CD4-positive, alpha-beta T cell (primary cell): ENCODE results near the gene CACNA2D3. TPM values are rescaled to one million over a fixed set of nuclear protein-coding genes. Genes with fewer than 3 reads are reported as not detected.

Source experiments
- ATAC-seq: fragments of 200-7000 bp; cut with Tn5 transposase; one replicate; pipeline ENCODE4 v1.10.0; 2022; ENCODE audit warnings: mild to moderate bottlenecking; ENCODE audit not compliant: poor library complexity
- CTCF ChIA-PET: fragments of 350-600 bp; sonication (Branson Sonifier 250); formaldehyde crosslinking; loops from one replicate; lab custom pipeline; 2021; ENCODE audit warnings: antibody characterized with exemption, inconsistent platforms; lab: Charles Lee
- POLR2A ChIA-PET: fragments of 350-600 bp; sonication (Branson Sonifier 250); formaldehyde crosslinking; loops from one replicate; lab custom pipeline; 2021; ENCODE audit warnings: antibody characterized with exemption, inconsistent platforms; lab: Charles Lee
- DNase-seq, 14 experiments: peaks; one replicate each; pipeline ENCODE4 v3.0.0-alpha.2; 2013 to 2020; ENCODE audit warnings: mixed read lengths in 2 of 14
- H3K27ac ChIP-seq, 2 donors: one replicate each; pipeline versions ENCODE4 v1.5.1 to v1.7.0; 2013; ENCODE audit warnings: low read length in 2 of 2, low read depth in 1 of 2, mild to moderate bottlenecking in 1 of 2
- H3K27me3 ChIP-seq, 2 experiments: 1 replicate in 1 of 2; 2 replicates in 1 of 2; pipeline versions ENCODE4 v1.6.1 to v1.7.0; 2013; ENCODE audit warnings: low read length in 2 of 2, control low read depth in 1 of 2, mild to moderate bottlenecking in 1 of 2, moderate library complexity in 1 of 2; ENCODE audit not compliant: insufficient read depth in 2 of 2, control insufficient read depth in 1 of 2
- H3K36me3 ChIP-seq: one replicate; pipeline ENCODE4 v1.6.1; 2013; ENCODE audit warnings: low read length, control low read depth; ENCODE audit not compliant: insufficient read depth
- H3K4me1 ChIP-seq: one replicate; pipeline ENCODE4 v1.6.1; 2013; ENCODE audit warnings: low read length, control low read depth; ENCODE audit not compliant: insufficient read depth
- H3K4me3 ChIP-seq: one replicate; pipeline ENCODE4 v1.5.1; 2013; ENCODE audit warnings: mild to moderate bottlenecking, low read length, moderate library complexity
- H3K9me3 ChIP-seq, 2 experiments: 1 replicate in 1 of 2; 2 replicates in 1 of 2; pipeline versions ENCODE4 v1.6.1 to v1.7.0; 2013; ENCODE audit warnings: low read length in 2 of 2, mild to moderate bottlenecking in 2 of 2, control low read depth in 1 of 2, moderate library complexity in 1 of 2; ENCODE audit not compliant: control insufficient read depth in 1 of 2, insufficient read depth in 1 of 2
- H3K27ac Mint-ChIP-seq: one replicate; pipeline ENCODE4 v1.8.0; 2020; ENCODE audit warnings: mixed read lengths
- H3K27me3 Mint-ChIP-seq: one replicate; pipeline ENCODE4 v1.8.0; 2021; ENCODE audit warnings: mixed read lengths
- H3K36me3 Mint-ChIP-seq: one replicate; pipeline ENCODE4 v1.8.0; 2021; ENCODE audit warnings: low read depth, mixed read lengths
- H3K4me1 Mint-ChIP-seq: one replicate; pipeline ENCODE4 v1.8.0; 2021; ENCODE audit warnings: low read depth, mixed read lengths
- H3K4me3 Mint-ChIP-seq: one replicate; pipeline ENCODE4 v1.8.0; 2020; ENCODE audit warnings: mild to moderate bottlenecking, mixed read lengths
- H3K9me3 Mint-ChIP-seq: one replicate; pipeline ENCODE4 v1.8.0; 2020; ENCODE audit warnings: mixed read lengths
- intact Hi-C, 2 experiments: fragments of 100-400 bp; cut with DNase I in 1 of 2; cut with micrococcal nuclease in 1 of 2; formaldehyde crosslinking; loops; one replicate each; pipeline versions ENCODE4 v1.15.1 to v1.9.0; 2023 to 2025; cut with DNase I, micrococcal nuclease
- total RNA-seq, 174 experiments: library from RNA in 2 of 174; stranded (reverse) in 2 of 174; gene quantifications; one replicate each; pipeline ENCODE4 v1.2.3 and lab custom pipeline; 2021 to 2026
- TF ChIP-seq, protein P1 (sequence below): fragments of 200-600 bp; IDR thresholded peaks from one replicate; pipeline ENCODE4 v1.8.0; 2022; ENCODE audit warnings: antibody characterized with exemption, mild to moderate bottlenecking

Gene CACNA2D3
- total RNA-seq, 2 experiments from 2014 or later, result 0.08 TPM; not detected in 1

DNA sequence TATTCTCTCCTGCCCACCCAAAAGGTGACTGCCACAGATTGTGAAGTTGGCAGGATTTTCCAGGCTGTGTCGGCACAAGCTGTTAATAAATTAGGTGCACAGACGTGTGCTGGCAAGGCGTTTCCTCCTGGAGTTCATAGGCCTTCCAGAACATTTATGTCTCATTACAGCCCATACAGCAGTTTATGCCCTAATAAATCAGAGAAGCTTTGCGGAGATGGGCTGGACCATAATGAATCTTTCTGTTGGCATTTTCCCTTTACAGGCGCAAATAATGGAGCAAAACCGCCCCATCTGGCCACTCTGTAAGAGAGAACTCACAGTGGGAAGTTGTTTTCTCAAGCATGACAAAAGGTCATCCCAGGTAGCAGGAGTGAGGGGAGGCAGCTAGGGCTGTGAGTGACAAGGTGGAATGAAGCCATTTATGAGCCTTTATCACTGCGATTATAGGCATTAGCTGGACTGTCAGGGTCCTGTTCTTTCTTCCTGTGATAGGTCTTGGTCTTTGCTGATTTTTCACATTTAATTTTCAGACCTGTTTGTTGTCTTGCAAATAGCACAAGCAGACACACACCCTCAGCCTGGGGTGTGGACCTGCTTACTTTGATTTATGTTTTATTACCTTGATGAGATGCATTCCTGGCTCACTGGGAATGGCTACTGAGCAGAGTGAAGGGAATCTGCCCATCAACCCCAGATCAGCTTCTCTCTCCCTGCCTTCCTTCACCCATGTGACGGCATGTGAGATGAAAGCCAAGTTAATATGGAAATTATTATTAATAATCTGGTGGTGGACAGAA lies 548.0 kb downstream of the CACNA2D3 start:
- H3K4me1 Mint-ChIP-seq, result no peaks in the 10 kb centered on the region
- ChIA-PET POLR2A (no interaction called here), CTCF (no interaction called here)
- TF ChIP-seq, protein P1, sequence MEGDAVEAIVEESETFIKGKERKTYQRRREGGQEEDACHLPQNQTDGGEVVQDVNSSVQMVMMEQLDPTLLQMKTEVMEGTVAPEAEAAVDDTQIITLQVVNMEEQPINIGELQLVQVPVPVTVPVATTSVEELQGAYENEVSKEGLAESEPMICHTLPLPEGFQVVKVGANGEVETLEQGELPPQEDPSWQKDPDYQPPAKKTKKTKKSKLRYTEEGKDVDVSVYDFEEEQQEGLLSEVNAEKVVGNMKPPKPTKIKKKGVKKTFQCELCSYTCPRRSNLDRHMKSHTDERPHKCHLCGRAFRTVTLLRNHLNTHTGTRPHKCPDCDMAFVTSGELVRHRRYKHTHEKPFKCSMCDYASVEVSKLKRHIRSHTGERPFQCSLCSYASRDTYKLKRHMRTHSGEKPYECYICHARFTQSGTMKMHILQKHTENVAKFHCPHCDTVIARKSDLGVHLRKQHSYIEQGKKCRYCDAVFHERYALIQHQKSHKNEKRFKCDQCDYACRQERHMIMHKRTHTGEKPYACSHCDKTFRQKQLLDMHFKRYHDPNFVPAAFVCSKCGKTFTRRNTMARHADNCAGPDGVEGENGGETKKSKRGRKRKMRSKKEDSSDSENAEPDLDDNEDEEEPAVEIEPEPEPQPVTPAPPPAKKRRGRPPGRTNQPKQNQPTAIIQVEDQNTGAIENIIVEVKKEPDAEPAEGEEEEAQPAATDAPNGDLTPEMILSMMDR, result no peak
- H3K4me3 ChIP-seq, result no peak overlapping the region
- no peak overlapping the region for H3K27ac Mint-ChIP-seq
- intact Hi-C loops, result no loop called here
- ATAC-seq (no peak), DNase-seq (no peak)
- no peak overlapping the region for H3K4me3 Mint-ChIP-seq
- H3K27ac ChIP-seq, result no peak overlapping the region
- H3K27me3 Mint-ChIP-seq, result peaks cover 12% of the 10 kb centered on the region
- H3K27me3 ChIP-seq, result no peaks in the 10 kb centered on the region
- H3K4me1 ChIP-seq, result no peaks in the 10 kb centered on the region
- peaks cover 4% of the 10 kb centered on the region for H3K9me3 Mint-ChIP-seq
- no peaks in the 10 kb centered on the region for H3K9me3 ChIP-seq
- H3K36me3 ChIP-seq, result no peaks in the 10 kb centered on the region
- no peaks in the 10 kb centered on the region for H3K36me3 Mint-ChIP-seq

DNA sequence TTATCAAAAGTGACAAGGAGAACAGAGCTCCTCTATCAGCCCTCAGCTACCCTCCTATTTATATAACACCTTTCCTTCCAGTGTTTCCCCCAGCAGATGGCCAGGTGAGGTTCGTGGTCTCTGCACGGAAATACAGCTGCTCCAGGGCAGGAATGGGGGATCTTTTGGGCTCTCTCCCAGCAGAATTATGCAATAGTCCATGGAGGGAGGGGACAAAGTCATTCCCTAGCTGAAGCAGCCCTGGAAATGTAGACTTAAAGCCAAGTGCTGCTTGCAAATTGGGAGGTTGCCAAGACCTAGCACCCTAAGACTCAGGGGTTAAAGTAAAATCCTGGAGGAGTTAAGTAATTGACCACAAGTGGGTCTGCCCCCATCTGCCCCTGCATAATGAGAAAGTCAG lies 549.2 kb downstream of the CACNA2D3 start:
- Mint-ChIP-seq H3K9me3 (peaks cover 4% of the 10 kb centered on the region), H3K4me3 (no peak overlapping the region), H3K27ac (no peak overlapping the region), H3K27me3 (peaks cover 16% of the 10 kb centered on the region), H3K4me1 (no peaks in the 10 kb centered on the region), H3K36me3 (no peaks in the 10 kb centered on the region)
- Histone ChIP-seq H3K9me3 (no peaks in the 10 kb centered on the region), H3K36me3 (no peaks in the 10 kb centered on the region), H3K4me1 (no peaks in the 10 kb centered on the region), H3K27me3 (no peaks in the 10 kb centered on the region), H3K27ac (no peak overlapping the region), H3K4me3 (no peak overlapping the region)
- intact Hi-C loops, result no loop called here
- ATAC-seq (no peak), DNase-seq (no peak)
- ChIA-PET CTCF (no interaction called here), POLR2A (no interaction called here)
- TF ChIP-seq, protein P1, result no peak

DNA sequence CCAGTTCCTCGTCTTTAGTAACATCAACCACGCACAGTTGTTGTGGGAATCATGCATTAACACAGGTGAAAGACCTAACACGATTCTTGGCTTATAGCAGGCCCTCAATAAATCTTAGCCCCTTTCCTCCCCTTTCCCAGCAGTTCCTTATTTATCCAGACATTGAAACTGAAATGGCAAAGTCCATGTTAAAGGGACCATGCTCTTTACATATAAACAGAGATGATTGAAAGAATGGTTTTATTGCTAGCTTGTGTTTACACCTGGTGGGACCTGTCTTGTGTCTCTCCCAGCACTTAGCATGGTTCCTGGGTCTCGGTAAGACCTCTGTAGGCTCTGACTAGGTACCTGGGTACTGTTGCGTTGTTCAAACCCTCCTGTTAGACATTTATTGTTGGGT lies 553.7 kb downstream of the CACNA2D3 start:
- DNase-seq, result no peak
- Mint-ChIP-seq H3K27me3 (peaks cover 16% of the 10 kb centered on the region), H3K9me3 (peaks cover 4% of the 10 kb centered on the region), H3K27ac (no peak overlapping the region), H3K4me3 (no peak overlapping the region), H3K36me3 (no peaks in the 10 kb centered on the region), H3K4me1 (no peaks in the 10 kb centered on the region)
- no peaks in the 10 kb centered on the region for H3K36me3 ChIP-seq
- H3K4me1 ChIP-seq, result no peaks in the 10 kb centered on the region
- ChIA-PET CTCF (no interaction called here), POLR2A (no interaction called here)
- TF ChIP-seq, protein P1, result no peak
- intact Hi-C loops, result no loop called here
- H3K9me3 ChIP-seq, result peaks cover 0 to 4% of the 10 kb centered on the region in 2 experiments
- ATAC-seq, result no peak
- H3K27ac ChIP-seq, result no peak overlapping the region
- no peak overlapping the region for H3K4me3 ChIP-seq
- no peaks in the 10 kb centered on the region for H3K27me3 ChIP-seq
